GM06990 (cell line): ENCODE measurements around the gene OR10H1.
"Not testable (repeated sequence)": the region's sequence is repeated elsewhere in the genome, so short reads cannot be mapped to it uniquely, and the experiment has no call there.

Experiments used
- DNase-seq: peaks from one replicate; pipeline ENCODE4 v3.0.0-alpha.2; 2011; ENCODE audit not compliant: insufficient read length; ENCODE audit errors: extremely low read depth
- H3K27me3 ChIP-seq: replicated peaks from 2 replicates; pipeline ENCODE4 v1.6.0; 2011; ENCODE audit warnings: low read length; ENCODE audit not compliant: control insufficient read depth, insufficient read depth
- H3K36me3 ChIP-seq: 2 replicates; pipeline ENCODE4 v1.5.1; 2011; ENCODE audit warnings: low read length; ENCODE audit not compliant: control insufficient read depth, insufficient read depth
- H3K4me3 ChIP-seq: replicated peaks from 2 replicates; pipeline ENCODE4 v1.5.1; 2011; ENCODE audit warnings: low read depth, mild to moderate bottlenecking, control low read depth, low read length
- CTCF ChIP-seq: IDR thresholded peaks from 2 replicates; pipeline ENCODE4 v1.5.1; 2011; ENCODE audit warnings: low read length, control low read depth, mild to moderate bottlenecking, inconsistent platforms; ENCODE audit not compliant: insufficient read depth, poor library complexity, severe bottlenecking

OR10H1 gene

GRCh38 chr19:15838351-15838750, 22.9 kb upstream of the OR10H1 start:
- Histone ChIP-seq H3K36me3 (no peaks in the 10 kb centered on the region), H3K27me3 (no peaks in the 10 kb centered on the region), H3K4me3 (no peak overlapping the region)
- no peak for DNase-seq
- no peak for TF ChIP-seq CTCF

- Histone ChIP-seq H3K27me3 (no peaks in the 10 kb centered on the region), H3K4me3 (peak overlapping the region; percentile 81), H3K36me3 (no peaks in the 10 kb centered on the region)
- DNase-seq, result no peak
- no peak for TF ChIP-seq CTCF
Observed at GRCh38 chr19:15837221-15837731, 21.8 kb upstream of the OR10H1 start.

- peak; percentile 91 for DNase-seq
- no peak for TF ChIP-seq CTCF
- no peaks in the 10 kb centered on the region for H3K27me3 ChIP-seq
- H3K36me3 ChIP-seq, result no peaks in the 10 kb centered on the region
- H3K4me3 ChIP-seq, result peak overlapping the region; percentile 81
Observed at GRCh38 chr19:15836330-15837220, 21.1 kb upstream of the OR10H1 start.

- not testable (repeated sequence) for H3K27me3 ChIP-seq, DNase-seq, H3K36me3 ChIP-seq
- peak overlapping the region; percentile 81 for H3K4me3 ChIP-seq
Observed at GRCh38 chr19:15835565-15836329, 20.3 kb upstream of the OR10H1 start.

- H3K36me3 ChIP-seq, H3K27me3 ChIP-seq, H3K4me3 ChIP-seq, DNase-seq: not testable (repeated sequence)
Observed at GRCh38 chr19:15834232-15834631, 18.8 kb upstream of the OR10H1 start.

- Histone ChIP-seq H3K27me3 (no peaks in the 10 kb centered on the region; the same call in 1 of the 2 replicates), H3K4me3 (no peak overlapping the region), H3K36me3 (no peaks in the 10 kb centered on the region)
- DNase-seq, result no peak
- no peak for TF ChIP-seq CTCF
Observed at GRCh38 chr19:15831626-15832025, 16.2 kb upstream of the OR10H1 start.
